HG03520 (cell line): ENCODE results near the gene PPARD.
"Not testable (repeated sequence)": the region's sequence is repeated elsewhere in the genome, so short reads cannot be mapped to it uniquely, and the experiment has no call there.

Source experiments
- ATAC-seq: cut with Tn5 transposase; IDR thresholded peaks from one replicate; pipeline ENCODE4 v1.9.1; 2021; ENCODE audit warnings: mild to moderate bottlenecking, moderate library complexity; ENCODE audit not compliant: unreplicated experiment

The PPARD gene

GRCh38 chr6:35312076-35312800 lies 30.1 kb upstream of the PPARD start:
- no peak for ATAC-seq

- no peak for ATAC-seq
Measured at GRCh38 chr6:35312807-35313206, 29.6 kb upstream of the PPARD start.

- no peak for ATAC-seq
Measured at GRCh38 chr6:35317483-35318195, 24.7 kb upstream of the PPARD start.

GRCh38 chr6:35318196-35319171 lies 23.9 kb upstream of the PPARD start:
- no peak for ATAC-seq

- no peak for ATAC-seq
Measured at GRCh38 chr6:35319346-35320030, 22.9 kb upstream of the PPARD start.

- no peak for ATAC-seq
Measured at GRCh38 chr6:35320031-35320410, 22.3 kb upstream of the PPARD start.

- no peak for ATAC-seq
Measured at GRCh38 chr6:35321091-35321490, 21.3 kb upstream of the PPARD start.

- ATAC-seq, result no peak
Measured at GRCh38 chr6:35327349-35328027, 14.9 kb upstream of the PPARD start.

- ATAC-seq, result no peak
Measured at GRCh38 chr6:35328108-35328723, 14.1 kb upstream of the PPARD start.

GRCh38 chr6:35328965-35329364 lies 13.4 kb upstream of the PPARD start:
- not testable (repeated sequence) for ATAC-seq

- no peak for ATAC-seq
Measured at GRCh38 chr6:35330541-35331119, 11.7 kb upstream of the PPARD start.

GRCh38 chr6:35332074-35332887 lies 10.1 kb upstream of the PPARD start:
- ATAC-seq, result not testable (repeated sequence)

GRCh38 chr6:35341557-35341956 lies 801 bp upstream of the PPARD start:
- no peak for ATAC-seq

GRCh38 chr6:35343092-35343834 lies 905 bp downstream of the PPARD start:
- ATAC-seq, result no peak

- no peak for ATAC-seq
Measured at GRCh38 chr6:35343835-35344550, 1.6 kb downstream of the PPARD start.

GRCh38 chr6:35351422-35351821 lies 9.1 kb downstream of the PPARD start:
- ATAC-seq, result no peak

GRCh38 chr6:35352735-35353134 lies 10.4 kb downstream of the PPARD start:
- ATAC-seq, result no peak
